Spleen (tissue), 11 donors: ENCODE data around the gene CSRP1. TPM values are rescaled to one million over a fixed set of nuclear protein-coding genes. Genes with fewer than 3 reads are reported as not detected.

Source experiments
- DNase-seq: peaks from one replicate; pipeline ENCODE4 v3.0.0-alpha.2; 2020
- H3K27ac ChIP-seq, 8 donors: fragments of 200-600 bp; sonication (generic) in 7 of 8; 1 replicate in 4 of 8; 2 replicates in 4 of 8; pipeline versions ENCODE4 v1.5.0 to v1.8.0; 2016 to 2021; ENCODE audit warnings: inconsistent platforms in 4 of 8, mild to moderate bottlenecking in 4 of 8, moderate library complexity in 1 of 8
- H3K27me3 ChIP-seq, 7 donors: fragments of 200-600 bp; sonication (generic) in 6 of 7; replicated peaks in 1 of 7; 1 replicate in 4 of 7; 2 replicates in 3 of 7; pipeline versions ENCODE4 v1.5.0 to v1.8.0; 2016 to 2021; ENCODE audit warnings: inconsistent platforms in 3 of 7, mild to moderate bottlenecking in 1 of 7
- H3K36me3 ChIP-seq, 6 donors: fragments of 200-600 bp; sonication (generic) in 5 of 6; 1 replicate in 4 of 6; 2 replicates in 2 of 6; pipeline versions ENCODE4 v1.5.0 to v1.8.0; 2016 to 2021; ENCODE audit warnings: inconsistent platforms in 2 of 6
- H3K4me1 ChIP-seq, 6 donors: fragments of 200-600 bp; sonication (generic) in 5 of 6; 1 replicate in 3 of 6; 2 replicates in 3 of 6; pipeline versions ENCODE4 v1.5.0 to v1.8.0; 2016 to 2021; ENCODE audit warnings: inconsistent platforms in 3 of 6
- H3K4me3 ChIP-seq, 8 donors: fragments of 200-600 bp; sonication (generic) in 7 of 8; 1 replicate in 4 of 8; 2 replicates in 4 of 8; pipeline versions ENCODE4 v1.5.0 to v1.8.0; 2016 to 2021; ENCODE audit warnings: inconsistent platforms in 4 of 8, mild to moderate bottlenecking in 4 of 8, moderate library complexity in 2 of 8
- H3K9me3 ChIP-seq, 8 donors: fragments of 200-600 bp; sonication (generic) in 7 of 8; 1 replicate in 4 of 8; 2 replicates in 4 of 8; pipeline versions ENCODE4 v1.5.0 to v1.8.0; 2016 to 2021; ENCODE audit warnings: inconsistent platforms in 4 of 8
- POLR2A ChIP-seq, 3 donors: fragments of 450-650 bp; IDR thresholded peaks; one replicate each; pipeline ENCODE4 v1.5.1; 2017; ENCODE audit warnings: antibody characterized with exemption in 3 of 3, mild to moderate bottlenecking in 1 of 3
- POLR2AphosphoS5 ChIP-seq, 3 donors: sonication (generic); formaldehyde crosslinking; IDR thresholded peaks; one replicate each; pipeline ENCODE4 v1.5.1; 2017; ENCODE audit warnings: antibody characterized with exemption in 3 of 3
- WGBS, 5 donors: extraction: QIAGEN DNeasy Blood & Tissue Kit in 3 of 5; methylation state at CpG; one replicate each; pipeline versions ENCODE4 v1.1.5 to v1.1.7; 2013 to 2018; 5-methylcytosine and 5-hydroxymethylcytosine counted together
- intact Hi-C: fragments of 100-400 bp; cut with DNase I; formaldehyde crosslinking; loops from one replicate; pipeline ENCODE4 v1.15.0; 2023; ENCODE audit warnings: low total_unique reads
- polyA plus RNA-seq, 3 donors: library from polyadenylated mRNA; stranded (reverse); fragments of 200-250 nt; gene quantifications; one replicate each; pipeline ENCODE4 v1.2.1, GENCODE V29; 2013
- total RNA-seq, 7 donors: library from RNA; depleted of rRNA in 3 of 7; stranded (reverse); fragments of >200 nt in 3 of 7; fragmentation: NEBNext Ultra II Directional in 4 of 7; extraction: Animal tissue kit (Norgen Biotek cat#: 25700) in 4 of 7; gene quantifications; one replicate each; pipeline versions ENCODE4 v1.1.0 to v1.2.1, GENCODE V29; 2016 to 2021
- TF ChIP-seq, protein P1 (sequence below), 11 experiments: fragments of 200-600 bp in 7 of 11; fragments of 450-650 bp in 4 of 11; sonication (generic) in 4 of 11; IDR thresholded peaks in 8 of 11; conservative IDR thresholded peaks in 3 of 11; 1 replicate in 7 of 11; 2 replicates in 4 of 11; pipeline versions ENCODE4 v1.4.0 to v1.8.0; 2016 to 2021; ENCODE audit warnings: antibody characterized with exemption in 11 of 11, inconsistent platforms in 4 of 11, mild to moderate bottlenecking in 1 of 11
- donor health status: healthy with polysubstance abuse.
- donor health status: DM: no; HTN: no; CAD: no; lungs with moderate emphysema.
- donor health status: DM: no; HTN: no; CAD: no.
- donor health status: Bipolar disorder and iron deficiency.
- donor health status: healthy.
- donor health status: DM: no; HTN: no; CAD: no.
- donor health status: DM: yes; HTN: yes; CAD: no.

CSRP1 gene
- total and polyA plus RNA-seq, 10 donors: 67.1 to 360 (median 182) TPM

- Histone ChIP-seq H3K9me3 (no peaks in the 10 kb centered on the region), H3K27ac (peak overlapping the region in 7 of 8 donors; percentile 72 to 93 (median 89)), H3K4me3 (peak overlapping the region in 3 of 8 donors; percentile 3 to 92 (median 68)), H3K36me3 (peaks cover 0 to 32% (median 0%) of the 10 kb centered on the region in 6 donors), H3K4me1 (peaks cover 17 to 95% (median 55%) of the 10 kb centered on the region in 6 donors), H3K27me3 (no peaks in the 10 kb centered on the region)
- DNase-seq: peak; percentile 51
- WGBS, 5 donors: 66 to 74% (median 71%) methylated on average over 13 of the region's 13 CpGs
- TF ChIP-seq POLR2AphosphoS5 (IDR thresholded peaks at IDR 0.05) (peak in 2 of 3 donors; percentile 69 to 84), POLR2A (IDR thresholded peaks at IDR 0.05) (no peak)
- TF ChIP-seq, protein P1, sequence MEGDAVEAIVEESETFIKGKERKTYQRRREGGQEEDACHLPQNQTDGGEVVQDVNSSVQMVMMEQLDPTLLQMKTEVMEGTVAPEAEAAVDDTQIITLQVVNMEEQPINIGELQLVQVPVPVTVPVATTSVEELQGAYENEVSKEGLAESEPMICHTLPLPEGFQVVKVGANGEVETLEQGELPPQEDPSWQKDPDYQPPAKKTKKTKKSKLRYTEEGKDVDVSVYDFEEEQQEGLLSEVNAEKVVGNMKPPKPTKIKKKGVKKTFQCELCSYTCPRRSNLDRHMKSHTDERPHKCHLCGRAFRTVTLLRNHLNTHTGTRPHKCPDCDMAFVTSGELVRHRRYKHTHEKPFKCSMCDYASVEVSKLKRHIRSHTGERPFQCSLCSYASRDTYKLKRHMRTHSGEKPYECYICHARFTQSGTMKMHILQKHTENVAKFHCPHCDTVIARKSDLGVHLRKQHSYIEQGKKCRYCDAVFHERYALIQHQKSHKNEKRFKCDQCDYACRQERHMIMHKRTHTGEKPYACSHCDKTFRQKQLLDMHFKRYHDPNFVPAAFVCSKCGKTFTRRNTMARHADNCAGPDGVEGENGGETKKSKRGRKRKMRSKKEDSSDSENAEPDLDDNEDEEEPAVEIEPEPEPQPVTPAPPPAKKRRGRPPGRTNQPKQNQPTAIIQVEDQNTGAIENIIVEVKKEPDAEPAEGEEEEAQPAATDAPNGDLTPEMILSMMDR (IDR thresholded peaks at IDR 0.05 in 8 of 11, conservative IDR thresholded peaks at IDR 0.05 in 3 of 11): no peak
- intact Hi-C loops: no loop called here
These were observed 3.3 kb downstream of the CSRP1 start for GRCh38 chr1:201503397-201504176.

- WGBS, 5 donors: 68 to 86% (median 82%) methylated on average over 3 of the region's 3 CpGs
- TF ChIP-seq POLR2AphosphoS5 (IDR thresholded peaks at IDR 0.05) (peak in 1 of 3 donors; percentile 19), POLR2A (IDR thresholded peaks at IDR 0.05) (no peak)
- TF ChIP-seq, protein P1 (IDR thresholded peaks at IDR 0.05 in 8 of 11, conservative IDR thresholded peaks at IDR 0.05 in 3 of 11): no peak
- Histone ChIP-seq H3K36me3 (peaks cover 0 to 43% (median 0%) of the 10 kb centered on the region in 6 donors), H3K27ac (peak overlapping the region in 7 of 8 donors; percentile 41 to 93 (median 89)), H3K4me3 (no peak overlapping the region), H3K4me1 (peaks cover 17 to 99% (median 55%) of the 10 kb centered on the region in 6 donors), H3K9me3 (no peaks in the 10 kb centered on the region), H3K27me3 (no peaks in the 10 kb centered on the region)
- DNase-seq: peak; percentile 16
- intact Hi-C loops: no loop called here
These were observed 4.4 kb downstream of the CSRP1 start for GRCh38 chr1:201502511-201502857.

DNA sequence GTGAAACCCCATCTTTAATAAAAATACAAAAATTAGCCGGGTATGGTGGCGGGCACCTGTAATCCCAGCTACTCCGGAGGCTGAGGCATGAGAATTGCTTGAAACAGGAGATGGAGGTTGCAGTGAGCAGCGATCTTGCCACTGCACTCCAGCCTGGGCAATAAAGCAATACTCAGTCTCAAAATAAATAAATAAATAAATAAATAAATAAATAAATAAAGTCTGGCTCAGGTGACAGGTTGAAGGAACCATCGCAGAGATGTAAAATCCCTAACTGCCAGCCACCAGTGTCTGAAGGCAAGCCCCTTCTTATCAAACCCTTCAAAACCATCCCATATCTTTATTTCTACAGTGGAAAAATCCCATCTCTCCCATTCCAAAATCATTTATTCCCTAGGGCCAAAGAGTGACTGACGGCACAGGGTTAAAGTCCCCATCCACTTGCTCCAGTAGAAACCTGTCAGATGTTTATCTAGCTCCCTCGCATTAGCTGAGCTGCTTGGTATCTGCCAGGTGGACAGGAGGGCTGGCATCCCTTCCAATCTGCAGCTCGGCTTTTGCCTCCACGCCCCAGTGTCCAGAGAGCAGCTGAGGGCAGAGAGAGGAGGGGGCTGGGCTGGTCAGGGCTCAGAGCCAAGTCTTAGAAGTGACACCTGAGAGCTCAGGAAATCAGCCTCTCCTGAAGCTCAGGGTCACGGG lies 5.0 kb downstream of the CSRP1 start:
- intact Hi-C loops: no loop called here
- Histone ChIP-seq H3K4me1 (peaks cover 17 to 93% (median 51%) of the 10 kb centered on the region in 6 donors), H3K36me3 (peaks cover 0 to 46% (median 0%) of the 10 kb centered on the region in 6 donors), H3K27ac (peak overlapping the region in 7 of 8 donors; percentile 44 to 93 (median 89)), H3K9me3 (no peaks in the 10 kb centered on the region), H3K4me3 (no peak overlapping the region), H3K27me3 (no peaks in the 10 kb centered on the region)
- DNase-seq: peak; percentile 30
- TF ChIP-seq POLR2A (IDR thresholded peaks at IDR 0.05): no peak
- TF ChIP-seq, protein P1 (IDR thresholded peaks at IDR 0.05 in 8 of 11, conservative IDR thresholded peaks at IDR 0.05 in 3 of 11): no peak
- no peak for TF ChIP-seq POLR2AphosphoS5 (IDR thresholded peaks at IDR 0.05)
- WGBS, 5 donors: 81 to 98% (median 93%) methylated on average over 8 to 10 of the region's 10 CpGs

GRCh38 chr1:201501144-201501543 lies 5.8 kb downstream of the CSRP1 start:
- peak overlapping the region in 1 of 8 donors; percentile 2 for H3K4me3 ChIP-seq

More at GRCh38 chr1:201501144-201501543, 5.8 kb downstream of the CSRP1 start:
- Histone ChIP-seq H3K27me3 (no peaks in the 10 kb centered on the region), H3K9me3 (no peaks in the 10 kb centered on the region), H3K4me1 (peaks cover 12 to 90% (median 45%) of the 10 kb centered on the region in 6 donors), H3K27ac (peak overlapping the region in 7 of 8 donors; percentile 44 to 93 (median 74)), H3K36me3 (peaks cover 0 to 52% (median 3%) of the 10 kb centered on the region in 6 donors)
- 75 to 95% (median 89%) methylated on average over 8 of the region's 8 CpGs for WGBS, 5 donors
- intact Hi-C loops: no loop called here
- DNase-seq: peak; percentile 14
- TF ChIP-seq POLR2A (IDR thresholded peaks at IDR 0.05) (no peak), POLR2AphosphoS5 (IDR thresholded peaks at IDR 0.05) (no peak)
- TF ChIP-seq, protein P1 (IDR thresholded peaks at IDR 0.05 in 8 of 11, conservative IDR thresholded peaks at IDR 0.05 in 3 of 11): no peak
